A549 (cell line): ENCODE results near the gene CENPV. TPM values are rescaled to one million over a fixed set of nuclear protein-coding genes. Genes with fewer than 3 reads are reported as not detected.
A peak's percentile ranks its signal among the peaks of the same experiment; 100 is the strongest.

Experiments
- ATAC-seq, 2 experiments: fragments of 200-7000 bp in 1 of 2; fragments of >200 bp in 1 of 2; cut with Nextera tagmentation in 1 of 2; cut with Tn5 transposase in 1 of 2; 3 replicates each; pipeline versions ENCODE4 v1.8.0 to v1.9.1; 2018 to 2020; ENCODE audit warnings: mild to moderate bottlenecking in 1 of 2, moderate library complexity in 1 of 2
- CTCF ChIA-PET: fragments of 300-600 bp; sonication (Branson Sonifier 250); formaldehyde crosslinking; extraction: SDS; loops from one replicate; lab custom pipeline; 2021; ENCODE audit warnings: antibody characterized with exemption, inconsistent platforms; lab: Yijun Ruan, JAX
- POLR2A ChIA-PET: fragments of 350-600 bp; formaldehyde crosslinking; extraction: SDS; loops from one replicate; lab custom pipeline; 2021; ENCODE audit warnings: antibody characterized with exemption, inconsistent platforms; lab: Yijun Ruan, JAX
- DNase-seq, 2 experiments: peaks; one replicate each; pipeline versions ENCODE4 v3.0.0 to v3.0.0-alpha.2; 2011 to 2016; ENCODE audit warnings: low read depth in 1 of 2, low spot score in 1 of 2
- FAIRE-seq: peaks from 2 replicates; lab custom pipeline; 2011; peaks lifted over from hg19 to GRCh38; lab: Jason Lieb, UNC
- H3K27ac ChIP-seq, 2 experiments: fragments of >200 bp; sonication (Bioruptor Twin); formaldehyde crosslinking; 3 replicates each; pipeline ENCODE4 v1.5.1; 2016 to 2017
- H3K4me1 ChIP-seq: fragments of >200 bp; sonication (Bioruptor Twin); formaldehyde crosslinking; 3 replicates; pipeline ENCODE4 v1.6.1; 2016
- H3K4me2 ChIP-seq: fragments of >200 bp; sonication (Bioruptor Twin); formaldehyde crosslinking; 3 replicates; pipeline ENCODE4 v1.6.1; 2016
- H3K4me3 ChIP-seq: fragments of >200 bp; sonication (Bioruptor Twin); formaldehyde crosslinking; 3 replicates; pipeline ENCODE4 v1.5.1; 2016
- H3K9me3 ChIP-seq: fragments of >200 bp; sonication (Bioruptor Twin); formaldehyde crosslinking; 3 replicates; pipeline ENCODE4 v1.6.1; 2016
- CBX2 ChIP-seq: fragments of 200-600 bp; sonication (generic); IDR thresholded peaks from 2 replicates; pipeline ENCODE4 v1.6.1; 2016; ENCODE audit warnings: low read depth, mild to moderate bottlenecking, borderline replicate concordance
- CEBPB ChIP-seq, 2 experiments: fragments of >200 bp in 1 of 2; sonication (Bioruptor Twin) in 1 of 2; formaldehyde crosslinking in 1 of 2; IDR thresholded peaks; 2 replicates each; pipeline ENCODE4 v1.6.1; 2012 to 2016
- CHD2 ChIP-seq: fragments of 150-350 bp; IDR thresholded peaks from 2 replicates; pipeline ENCODE4 v1.6.1; 2014; ENCODE audit warnings: low read length; ENCODE audit not compliant: partially characterized antibody
- EHMT2 ChIP-seq: fragments of 200-600 bp; sonication (generic); IDR thresholded peaks from 2 replicates; pipeline ENCODE4 v1.6.1; 2016; ENCODE audit warnings: antibody characterized with exemption, low read depth, mild to moderate bottlenecking, moderate library complexity
- FOSL2 ChIP-seq, 2 experiments: fragments of 450-650 bp in 1 of 2; fragments of >200 bp in 1 of 2; sonication (Bioruptor Twin) in 1 of 2; formaldehyde crosslinking; IDR thresholded peaks; 2 replicates each; pipeline versions ENCODE4 v1.5.0 to v1.6.1; 2016 to 2020; ENCODE audit warnings: mild to moderate bottlenecking in 1 of 2, moderate library complexity in 1 of 2
- FOXS1 ChIP-seq: fragments of 250-450 bp; sonication (Bioruptor Pico); IDR thresholded peaks from 2 replicates; pipeline ENCODE4 v1.5.0; 2020; ENCODE audit warnings: mild to moderate bottlenecking, moderate library complexity
- GATA3 ChIP-seq: IDR thresholded peaks from 2 replicates; pipeline ENCODE4 v1.6.1; 2012; ENCODE audit warnings: borderline replicate concordance
- HEYL ChIP-seq: fragments of 250-450 bp; sonication (Bioruptor Pico); IDR thresholded peaks from 2 replicates; pipeline ENCODE4 v1.8.0; 2021; ENCODE audit warnings: mild to moderate bottlenecking, moderate library complexity
- HOXB13 ChIP-seq: fragments of 250-450 bp; sonication (Bioruptor Pico); IDR thresholded peaks from 2 replicates; pipeline ENCODE4 v1.5.0; 2020; ENCODE audit warnings: low read depth, mild to moderate bottlenecking, moderate library complexity
- HOXB5 ChIP-seq: fragments of 250-450 bp; sonication (Bioruptor Pico); IDR thresholded peaks from 2 replicates; pipeline ENCODE4 v1.5.0; 2020; ENCODE audit warnings: mild to moderate bottlenecking, moderate library complexity
- JUNB ChIP-seq: fragments of >200 bp; sonication (Bioruptor Twin); formaldehyde crosslinking; IDR thresholded peaks from 2 replicates; pipeline ENCODE4 v1.6.1; 2016
- NPAS2 ChIP-seq: fragments of 250-450 bp; sonication (Bioruptor Pico); IDR thresholded peaks from 2 replicates; pipeline ENCODE4 v1.8.0; 2022; ENCODE audit warnings: mild to moderate bottlenecking, moderate library complexity, borderline replicate concordance
- NR3C1 ChIP-seq: fragments of >200 bp; sonication (Bioruptor Twin); formaldehyde crosslinking; IDR thresholded peaks from 3 replicates; pipeline ENCODE4 v1.6.1; 2017
- RAD21 ChIP-seq, 2 experiments: fragments of >200 bp in 1 of 2; sonication (Bioruptor Twin) in 1 of 2; formaldehyde crosslinking in 1 of 2; IDR thresholded peaks in 1 of 2; conservative IDR thresholded peaks in 1 of 2; 2 replicates in 1 of 2; 3 replicates in 1 of 2; pipeline ENCODE4 v1.6.1; 2012 to 2018; ENCODE audit warnings: inconsistent platforms in 1 of 2
- RCOR1 ChIP-seq: fragments of 150-350 bp; IDR thresholded peaks from 2 replicates; pipeline ENCODE4 v1.6.1; 2014; ENCODE audit warnings: antibody characterized with exemption, low read length, low read depth
- RNF2 ChIP-seq: fragments of 200-600 bp; sonication (generic); IDR thresholded peaks from 2 replicates; pipeline ENCODE4 v1.6.1; 2016; ENCODE audit warnings: low read depth, mild to moderate bottlenecking, antibody characterized with exemption, moderate library complexity, borderline replicate concordance
- TP53 ChIP-seq: fragments of 250-450 bp; sonication (Bioruptor Pico); IDR thresholded peaks from 2 replicates; pipeline ENCODE4 v1.5.0; 2021; ENCODE audit warnings: mild to moderate bottlenecking, moderate library complexity
- ZFP36 ChIP-seq: fragments of 450-650 bp; IDR thresholded peaks from 2 replicates; pipeline ENCODE4 v1.6.1; 2014; ENCODE audit warnings: borderline replicate concordance; ENCODE audit not compliant: partially characterized antibody
- ZNF302 ChIP-seq: fragments of 250-450 bp; sonication (Bioruptor Pico); IDR thresholded peaks from 2 replicates; pipeline ENCODE4 v1.9.0; 2021; ENCODE audit warnings: inconsistent platforms, mild to moderate bottlenecking, moderate library complexity
- WGBS: methylation state at CpG from one replicate; pipeline ENCODE4 v1.1.6; 2017; ENCODE audit errors: missing lambda C conversion rate; 5-methylcytosine and 5-hydroxymethylcytosine counted together
- polyA plus RNA-seq, 4 experiments: library from polyadenylated mRNA; depleted of rRNA in 3 of 4; stranded (reverse); fragments of >200 nt; fragmentation: RNase III in 1 of 4; extraction: RNeasy Plus Mini Kit Qiagen cat#74134 plus additional on column Dnase treatment in 1 of 4; gene quantifications; 2 replicates in 3 of 4; 3 replicates in 1 of 4; pipeline ENCODE4 v1.2.3, GENCODE V29; 2011 to 2017
- TF ChIP-seq, protein P1 (sequence below): fragments of >200 bp; sonication (Bioruptor Twin); formaldehyde crosslinking; IDR thresholded peaks from 2 replicates; pipeline ENCODE4 v1.6.1; 2016
- TF ChIP-seq, protein P2 (sequence below): fragments of 200-600 bp; sonication (generic); IDR thresholded peaks from 2 replicates; pipeline ENCODE4 v1.6.1; 2016; ENCODE audit warnings: antibody characterized with exemption, mild to moderate bottlenecking, moderate library complexity
- TF ChIP-seq, protein P3 (sequence below): fragments of 450-650 bp; IDR thresholded peaks from 2 replicates; pipeline ENCODE4 v1.6.1; 2014; ENCODE audit warnings: antibody characterized with exemption
- TF ChIP-seq, protein P4 (sequence below): fragments of 250-450 bp; sonication (Bioruptor Pico); IDR thresholded peaks from 2 replicates; pipeline ENCODE4 v1.5.0; 2021; ENCODE audit warnings: mild to moderate bottlenecking, moderate library complexity, borderline replicate concordance
- TF ChIP-seq, protein P5 (sequence below): IDR thresholded peaks from 2 replicates; pipeline ENCODE4 v1.6.1; 2012

Gene CENPV
- polyA plus RNA-seq, 2 of the 4 experiments (the other 2 are of a cell fraction): 112 to 202 TPM

DNA sequence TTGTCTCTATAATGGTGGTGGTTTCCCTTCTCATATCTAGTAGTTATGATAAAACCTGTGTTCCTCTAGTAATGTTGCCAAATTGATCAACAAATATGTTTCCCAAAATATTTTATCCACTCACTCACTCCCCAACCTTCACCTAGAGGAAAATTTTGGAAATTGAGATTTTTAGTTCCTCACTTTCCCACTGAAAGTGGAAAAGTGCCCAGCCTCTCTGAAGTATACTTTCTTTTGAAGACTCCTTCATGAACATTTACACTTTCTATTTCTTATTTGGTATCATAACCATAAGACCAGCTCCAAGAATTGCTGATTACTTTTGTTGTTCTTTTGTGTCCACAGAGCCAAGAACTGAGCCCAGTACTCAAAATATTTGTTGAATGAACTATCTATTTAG is 5.1 kb upstream of the CENPV start:
- no peak overlapping the region for H3K4me2 ChIP-seq
- peak; percentile 18 for FAIRE-seq
- POLR2A ChIA-PET: interaction anchor here (2.9 kb wide), 1 partner anchor 23 kb away, joined by 9 read pairs; the partner anchor contains the start of gene UBB

DNA sequence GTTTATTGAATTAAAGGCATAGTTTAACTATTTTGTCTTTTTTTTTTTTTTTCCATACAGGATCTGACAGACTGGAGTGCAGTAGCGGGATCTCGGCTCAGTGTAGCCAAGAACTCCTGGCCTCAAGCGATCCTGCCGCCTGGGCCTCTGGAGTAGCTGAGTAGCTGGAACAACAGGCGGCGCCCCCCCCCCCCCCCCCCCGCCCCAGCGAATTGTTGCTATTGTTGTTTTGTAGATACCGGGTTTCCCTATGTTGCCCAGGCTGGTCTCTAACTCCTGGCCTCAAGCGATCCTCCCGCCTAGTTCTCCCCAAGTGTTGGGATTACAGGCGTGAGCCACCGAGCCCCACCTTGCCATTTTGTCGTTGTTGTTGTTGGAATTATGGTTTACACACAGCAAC is 1.3 kb upstream of the CENPV start:
- H3K9me3 ChIP-seq: no peaks in the 10 kb centered on the region
- POLR2A ChIA-PET: interaction anchor here (0.7 kb wide), 1 partner anchor 86 kb away, joined by 3 read pairs; no protein-coding TSS in a partner anchor
- peaks cover 12% of the 10 kb centered on the region for H3K4me1 ChIP-seq
- H3K4me3 ChIP-seq: no peak overlapping the region
- FAIRE-seq (no peak), DNase-seq (no peak), ATAC-seq (no peak)
- CTCF ChIA-PET: interaction anchor here (0.7 to 9.4 kb wide), 11 partner anchors 10 to 221 kb away, joined by 3 to 163 read pairs (median 6); no protein-coding TSS in a partner anchor
- no peak overlapping the region for H3K27ac ChIP-seq
- TF ChIP-seq HOXB5 (CRISPR knock-in tag) (no peak), NPAS2 (CRISPR knock-in tag) (no peak), RCOR1 (no peak), CBX2 (no peak), FOXS1 (CRISPR knock-in tag) (no peak), ZNF302 (CRISPR knock-in tag) (no peak), HOXB13 (CRISPR knock-in tag) (no peak), RAD21 (conservative IDR thresholded peaks at IDR 0.05 in 1 of 2, IDR thresholded peaks at IDR 0.05 in 1 of 2) (no peak), FOSL2 (IDR thresholded peaks at IDR 0.05) (no peak), FOSL2 (CRISPR knock-in tag; IDR thresholded peaks at IDR 0.05) (no peak), HEYL (CRISPR knock-in tag) (no peak), JUNB (no peak), GATA3 (no peak), NR3C1 (no peak), ZFP36 (no peak), EHMT2 (no peak), CHD2 (no peak)
- TF ChIP-seq, protein P1, sequence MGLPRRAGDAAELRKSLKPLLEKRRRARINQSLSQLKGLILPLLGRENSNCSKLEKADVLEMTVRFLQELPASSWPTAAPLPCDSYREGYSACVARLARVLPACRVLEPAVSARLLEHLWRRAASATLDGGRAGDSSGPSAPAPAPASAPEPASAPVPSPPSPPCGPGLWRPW: no peak
- H3K4me2 ChIP-seq: no peak overlapping the region
- WGBS: 92% methylated on average over 14 of the region's 14 CpGs

More for the DNA sequence above, 5.1 kb upstream of the CENPV start:
- no peak overlapping the region for H3K27ac ChIP-seq
- H3K9me3 ChIP-seq: no peaks in the 10 kb centered on the region
- no peaks in the 10 kb centered on the region for H3K4me1 ChIP-seq
- TF ChIP-seq, protein P2, sequence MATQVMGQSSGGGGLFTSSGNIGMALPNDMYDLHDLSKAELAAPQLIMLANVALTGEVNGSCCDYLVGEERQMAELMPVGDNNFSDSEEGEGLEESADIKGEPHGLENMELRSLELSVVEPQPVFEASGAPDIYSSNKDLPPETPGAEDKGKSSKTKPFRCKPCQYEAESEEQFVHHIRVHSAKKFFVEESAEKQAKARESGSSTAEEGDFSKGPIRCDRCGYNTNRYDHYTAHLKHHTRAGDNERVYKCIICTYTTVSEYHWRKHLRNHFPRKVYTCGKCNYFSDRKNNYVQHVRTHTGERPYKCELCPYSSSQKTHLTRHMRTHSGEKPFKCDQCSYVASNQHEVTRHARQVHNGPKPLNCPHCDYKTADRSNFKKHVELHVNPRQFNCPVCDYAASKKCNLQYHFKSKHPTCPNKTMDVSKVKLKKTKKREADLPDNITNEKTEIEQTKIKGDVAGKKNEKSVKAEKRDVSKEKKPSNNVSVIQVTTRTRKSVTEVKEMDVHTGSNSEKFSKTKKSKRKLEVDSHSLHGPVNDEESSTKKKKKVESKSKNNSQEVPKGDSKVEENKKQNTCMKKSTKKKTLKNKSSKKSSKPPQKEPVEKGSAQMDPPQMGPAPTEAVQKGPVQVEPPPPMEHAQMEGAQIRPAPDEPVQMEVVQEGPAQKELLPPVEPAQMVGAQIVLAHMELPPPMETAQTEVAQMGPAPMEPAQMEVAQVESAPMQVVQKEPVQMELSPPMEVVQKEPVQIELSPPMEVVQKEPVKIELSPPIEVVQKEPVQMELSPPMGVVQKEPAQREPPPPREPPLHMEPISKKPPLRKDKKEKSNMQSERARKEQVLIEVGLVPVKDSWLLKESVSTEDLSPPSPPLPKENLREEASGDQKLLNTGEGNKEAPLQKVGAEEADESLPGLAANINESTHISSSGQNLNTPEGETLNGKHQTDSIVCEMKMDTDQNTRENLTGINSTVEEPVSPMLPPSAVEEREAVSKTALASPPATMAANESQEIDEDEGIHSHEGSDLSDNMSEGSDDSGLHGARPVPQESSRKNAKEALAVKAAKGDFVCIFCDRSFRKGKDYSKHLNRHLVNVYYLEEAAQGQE: no peak
- TF ChIP-seq, protein P1: no peak
- TF ChIP-seq, protein P3, sequence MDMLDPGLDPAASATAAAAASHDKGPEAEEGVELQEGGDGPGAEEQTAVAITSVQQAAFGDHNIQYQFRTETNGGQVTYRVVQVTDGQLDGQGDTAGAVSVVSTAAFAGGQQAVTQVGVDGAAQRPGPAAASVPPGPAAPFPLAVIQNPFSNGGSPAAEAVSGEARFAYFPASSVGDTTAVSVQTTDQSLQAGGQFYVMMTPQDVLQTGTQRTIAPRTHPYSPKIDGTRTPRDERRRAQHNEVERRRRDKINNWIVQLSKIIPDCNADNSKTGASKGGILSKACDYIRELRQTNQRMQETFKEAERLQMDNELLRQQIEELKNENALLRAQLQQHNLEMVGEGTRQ: no peak
- TF ChIP-seq TP53 (CRISPR knock-in tag) (no peak), CHD2 (no peak), EHMT2 (no peak), CEBPB (IDR thresholded peaks at IDR 0.05) (no peak), RNF2 (no peak)
- TF ChIP-seq, protein P4, sequence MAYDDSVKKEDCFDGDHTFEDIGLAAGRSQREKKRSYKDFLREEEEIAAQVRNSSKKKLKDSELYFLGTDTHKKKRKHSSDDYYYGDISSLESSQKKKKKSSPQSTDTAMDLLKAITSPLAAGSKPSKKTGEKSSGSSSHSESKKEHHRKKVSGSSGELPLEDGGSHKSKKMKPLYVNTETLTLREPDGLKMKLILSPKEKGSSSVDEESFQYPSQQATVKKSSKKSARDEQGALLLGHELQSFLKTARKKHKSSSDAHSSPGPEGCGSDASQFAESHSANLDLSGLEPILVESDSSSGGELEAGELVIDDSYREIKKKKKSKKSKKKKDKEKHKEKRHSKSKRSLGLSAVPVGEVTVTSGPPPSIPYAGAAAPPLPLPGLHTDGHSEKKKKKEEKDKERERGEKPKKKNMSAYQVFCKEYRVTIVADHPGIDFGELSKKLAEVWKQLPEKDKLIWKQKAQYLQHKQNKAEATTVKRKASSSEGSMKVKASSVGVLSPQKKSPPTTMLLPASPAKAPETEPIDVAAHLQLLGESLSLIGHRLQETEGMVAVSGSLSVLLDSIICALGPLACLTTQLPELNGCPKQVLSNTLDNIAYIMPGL (CRISPR knock-in tag): no peak
- TF ChIP-seq, protein P5, sequence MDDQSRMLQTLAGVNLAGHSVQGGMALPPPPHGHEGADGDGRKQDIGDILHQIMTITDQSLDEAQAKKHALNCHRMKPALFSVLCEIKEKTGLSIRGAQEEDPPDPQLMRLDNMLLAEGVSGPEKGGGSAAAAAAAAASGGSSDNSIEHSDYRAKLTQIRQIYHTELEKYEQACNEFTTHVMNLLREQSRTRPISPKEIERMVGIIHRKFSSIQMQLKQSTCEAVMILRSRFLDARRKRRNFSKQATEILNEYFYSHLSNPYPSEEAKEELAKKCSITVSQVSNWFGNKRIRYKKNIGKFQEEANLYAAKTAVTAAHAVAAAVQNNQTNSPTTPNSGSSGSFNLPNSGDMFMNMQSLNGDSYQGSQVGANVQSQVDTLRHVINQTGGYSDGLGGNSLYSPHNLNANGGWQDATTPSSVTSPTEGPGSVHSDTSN: no peak
- CTCF ChIA-PET: interaction anchor here (1.1 to 2.4 kb wide), 3 partner anchors 15 to 54 kb away, joined by 3 to 11 read pairs (median 4); no protein-coding TSS in a partner anchor
- H3K4me3 ChIP-seq: no peak overlapping the region
- DNase-seq (no peak), ATAC-seq (no peak)
